CD4-positive, alpha-beta T cell (primary cell): Measurements from ENCODE around the gene PKN2. TPM values are rescaled to one million over a fixed set of nuclear protein-coding genes. Genes with fewer than 3 reads are reported as not detected.
"Not testable (repeated sequence)": the region's sequence is repeated elsewhere in the genome, so short reads cannot be mapped to it uniquely, and the experiment has no call there.

Experiments
- ATAC-seq: fragments of 200-7000 bp; cut with Tn5 transposase; one replicate; pipeline ENCODE4 v1.10.0; 2022; ENCODE audit warnings: mild to moderate bottlenecking; ENCODE audit not compliant: poor library complexity
- CTCF ChIA-PET: fragments of 350-600 bp; sonication (Branson Sonifier 250); formaldehyde crosslinking; loops from one replicate; lab custom pipeline; 2021; ENCODE audit warnings: antibody characterized with exemption, inconsistent platforms; lab: Charles Lee
- POLR2A ChIA-PET: fragments of 350-600 bp; sonication (Branson Sonifier 250); formaldehyde crosslinking; loops from one replicate; lab custom pipeline; 2021; ENCODE audit warnings: antibody characterized with exemption, inconsistent platforms; lab: Charles Lee
- DNase-seq, 14 experiments: peaks; one replicate each; pipeline ENCODE4 v3.0.0-alpha.2; 2013 to 2020; ENCODE audit warnings: mixed read lengths in 2 of 14
- H3K27ac ChIP-seq, 2 donors: one replicate each; pipeline versions ENCODE4 v1.5.1 to v1.7.0; 2013; ENCODE audit warnings: low read length in 2 of 2, low read depth in 1 of 2, mild to moderate bottlenecking in 1 of 2
- H3K27me3 ChIP-seq, 2 experiments: 1 replicate in 1 of 2; 2 replicates in 1 of 2; pipeline versions ENCODE4 v1.6.1 to v1.7.0; 2013; ENCODE audit warnings: low read length in 2 of 2, control low read depth in 1 of 2, mild to moderate bottlenecking in 1 of 2, moderate library complexity in 1 of 2; ENCODE audit not compliant: insufficient read depth in 2 of 2, control insufficient read depth in 1 of 2
- H3K36me3 ChIP-seq: one replicate; pipeline ENCODE4 v1.6.1; 2013; ENCODE audit warnings: low read length, control low read depth; ENCODE audit not compliant: insufficient read depth
- H3K4me1 ChIP-seq: one replicate; pipeline ENCODE4 v1.6.1; 2013; ENCODE audit warnings: low read length, control low read depth; ENCODE audit not compliant: insufficient read depth
- H3K4me3 ChIP-seq: one replicate; pipeline ENCODE4 v1.5.1; 2013; ENCODE audit warnings: mild to moderate bottlenecking, low read length, moderate library complexity
- H3K9me3 ChIP-seq, 2 experiments: 1 replicate in 1 of 2; 2 replicates in 1 of 2; pipeline versions ENCODE4 v1.6.1 to v1.7.0; 2013; ENCODE audit warnings: low read length in 2 of 2, mild to moderate bottlenecking in 2 of 2, control low read depth in 1 of 2, moderate library complexity in 1 of 2; ENCODE audit not compliant: control insufficient read depth in 1 of 2, insufficient read depth in 1 of 2
- H3K27ac Mint-ChIP-seq: one replicate; pipeline ENCODE4 v1.8.0; 2020; ENCODE audit warnings: mixed read lengths
- H3K27me3 Mint-ChIP-seq: one replicate; pipeline ENCODE4 v1.8.0; 2021; ENCODE audit warnings: mixed read lengths
- H3K36me3 Mint-ChIP-seq: one replicate; pipeline ENCODE4 v1.8.0; 2021; ENCODE audit warnings: low read depth, mixed read lengths
- H3K4me1 Mint-ChIP-seq: one replicate; pipeline ENCODE4 v1.8.0; 2021; ENCODE audit warnings: low read depth, mixed read lengths
- H3K4me3 Mint-ChIP-seq: one replicate; pipeline ENCODE4 v1.8.0; 2020; ENCODE audit warnings: mild to moderate bottlenecking, mixed read lengths
- H3K9me3 Mint-ChIP-seq: one replicate; pipeline ENCODE4 v1.8.0; 2020; ENCODE audit warnings: mixed read lengths
- intact Hi-C, 2 experiments: fragments of 100-400 bp; cut with DNase I in 1 of 2; cut with micrococcal nuclease in 1 of 2; formaldehyde crosslinking; loops; one replicate each; pipeline versions ENCODE4 v1.15.1 to v1.9.0; 2023 to 2025; cut with DNase I, micrococcal nuclease
- total RNA-seq, 174 experiments: library from RNA in 2 of 174; stranded (reverse) in 2 of 174; gene quantifications; one replicate each; pipeline ENCODE4 v1.2.3 and lab custom pipeline; 2021 to 2026
- TF ChIP-seq, protein P1 (sequence below): fragments of 200-600 bp; IDR thresholded peaks from one replicate; pipeline ENCODE4 v1.8.0; 2022; ENCODE audit warnings: antibody characterized with exemption, mild to moderate bottlenecking

Gene PKN2
- total RNA-seq, 2 experiments from 2014 or later = 38.8 to 41.4 TPM

DNA sequence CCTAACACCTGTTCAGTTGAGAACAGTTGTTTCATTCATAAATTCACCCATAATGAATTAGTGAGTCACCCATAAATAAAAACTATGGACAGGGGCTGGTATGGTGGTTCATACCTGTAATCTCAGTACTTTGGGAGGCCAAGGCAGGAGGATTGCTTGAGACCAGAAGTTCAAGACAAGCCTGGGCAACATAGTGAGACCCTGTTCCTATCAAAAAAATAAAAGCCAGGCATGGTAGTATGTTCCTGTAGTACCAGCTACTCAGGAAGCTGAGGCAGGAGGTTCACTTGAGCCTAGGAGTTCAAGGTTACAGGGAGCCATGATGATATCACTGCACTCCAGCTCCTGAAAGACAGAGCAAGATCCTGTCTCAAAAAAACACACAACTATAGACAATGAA lies 128.3 kb downstream of the PKN2 start:
- Mint-ChIP-seq H3K9me3 (no peaks in the 10 kb centered on the region), H3K36me3 (peaks cover 64% of the 10 kb centered on the region), H3K27me3 (no peaks in the 10 kb centered on the region), H3K4me3 (no peak overlapping the region), H3K4me1 (no peaks in the 10 kb centered on the region), H3K27ac (no peak overlapping the region)
- intact Hi-C loops = no loop called here
- Histone ChIP-seq H3K36me3 (peaks cover 51% of the 10 kb centered on the region), H3K27me3 (no peaks in the 10 kb centered on the region), H3K4me3 (no peak overlapping the region), H3K9me3 (no peaks in the 10 kb centered on the region), H3K4me1 (no peaks in the 10 kb centered on the region), H3K27ac (no peak overlapping the region)
- ChIA-PET CTCF (no interaction called here), POLR2A (no interaction called here)
- ATAC-seq (no peak), DNase-seq (no peak)
- TF ChIP-seq, protein P1, sequence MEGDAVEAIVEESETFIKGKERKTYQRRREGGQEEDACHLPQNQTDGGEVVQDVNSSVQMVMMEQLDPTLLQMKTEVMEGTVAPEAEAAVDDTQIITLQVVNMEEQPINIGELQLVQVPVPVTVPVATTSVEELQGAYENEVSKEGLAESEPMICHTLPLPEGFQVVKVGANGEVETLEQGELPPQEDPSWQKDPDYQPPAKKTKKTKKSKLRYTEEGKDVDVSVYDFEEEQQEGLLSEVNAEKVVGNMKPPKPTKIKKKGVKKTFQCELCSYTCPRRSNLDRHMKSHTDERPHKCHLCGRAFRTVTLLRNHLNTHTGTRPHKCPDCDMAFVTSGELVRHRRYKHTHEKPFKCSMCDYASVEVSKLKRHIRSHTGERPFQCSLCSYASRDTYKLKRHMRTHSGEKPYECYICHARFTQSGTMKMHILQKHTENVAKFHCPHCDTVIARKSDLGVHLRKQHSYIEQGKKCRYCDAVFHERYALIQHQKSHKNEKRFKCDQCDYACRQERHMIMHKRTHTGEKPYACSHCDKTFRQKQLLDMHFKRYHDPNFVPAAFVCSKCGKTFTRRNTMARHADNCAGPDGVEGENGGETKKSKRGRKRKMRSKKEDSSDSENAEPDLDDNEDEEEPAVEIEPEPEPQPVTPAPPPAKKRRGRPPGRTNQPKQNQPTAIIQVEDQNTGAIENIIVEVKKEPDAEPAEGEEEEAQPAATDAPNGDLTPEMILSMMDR = no peak

DNA sequence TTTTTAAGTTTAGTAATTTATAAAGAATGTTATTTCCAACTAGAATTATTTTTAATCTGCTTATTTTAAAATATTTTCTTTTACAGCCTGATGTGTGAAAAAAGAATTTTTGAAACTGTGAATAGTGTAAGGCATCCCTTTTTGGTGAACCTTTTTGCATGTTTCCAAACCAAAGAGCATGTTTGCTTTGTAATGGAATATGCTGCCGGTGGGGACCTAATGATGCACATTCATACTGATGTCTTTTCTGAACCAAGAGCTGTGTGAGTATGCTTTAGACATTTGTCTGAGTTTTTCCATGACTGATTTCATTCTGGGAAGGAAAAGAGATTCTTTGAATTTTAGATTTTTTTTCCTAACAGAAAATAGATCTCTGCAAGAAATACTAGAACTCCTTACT lies 129.4 kb downstream of the PKN2 start:
- ATAC-seq (no peak), DNase-seq (no peak)
- no peaks in the 10 kb centered on the region for H3K4me1 ChIP-seq
- CTCF ChIA-PET = no interaction called here
- Mint-ChIP-seq H3K4me1 (no peaks in the 10 kb centered on the region), H3K9me3 (no peaks in the 10 kb centered on the region), H3K36me3 (peaks cover 71% of the 10 kb centered on the region), H3K4me3 (no peak overlapping the region), H3K27me3 (no peaks in the 10 kb centered on the region), H3K27ac (no peak overlapping the region)
- POLR2A ChIA-PET = interaction anchor here (0.7 kb wide), 1 partner anchor 55 kb away, joined by 3 read pairs; no protein-coding TSS in a partner anchor
- no peak overlapping the region for H3K4me3 ChIP-seq
- no peak overlapping the region for H3K27ac ChIP-seq
- intact Hi-C loops = no loop called here
- H3K27me3 ChIP-seq = no peaks in the 10 kb centered on the region
- peaks cover 46% of the 10 kb centered on the region for H3K36me3 ChIP-seq
- TF ChIP-seq, protein P1 = no peak
- no peaks in the 10 kb centered on the region for H3K9me3 ChIP-seq

DNA sequence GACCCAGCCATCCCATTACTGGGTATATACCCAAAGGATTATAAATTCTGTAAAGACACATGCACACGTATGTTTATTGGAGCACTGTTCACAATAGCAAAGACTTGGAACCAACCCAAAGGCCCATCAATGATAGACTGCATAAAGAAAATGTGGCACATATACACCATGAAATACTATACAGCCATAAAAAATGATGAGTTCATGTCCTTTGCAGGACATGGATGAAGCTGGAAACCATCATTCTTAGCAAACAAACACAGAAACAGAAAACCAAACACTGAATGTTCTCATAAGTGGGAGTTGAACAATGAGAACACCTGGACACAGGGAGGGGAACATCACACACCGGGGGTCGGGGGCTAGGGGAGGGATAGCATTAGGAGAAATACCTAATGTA lies 135.6 kb downstream of the PKN2 start:
- H3K9me3 ChIP-seq, CTCF ChIA-PET, DNase-seq, H3K27ac Mint-ChIP-seq, POLR2A ChIA-PET, H3K4me1 ChIP-seq, H3K9me3 Mint-ChIP-seq, H3K4me3 Mint-ChIP-seq, H3K4me3 ChIP-seq, H3K4me1 Mint-ChIP-seq, H3K27me3 ChIP-seq, intact Hi-C loops, ATAC-seq, H3K27ac ChIP-seq, H3K27me3 Mint-ChIP-seq: not testable (repeated sequence)
- H3K36me3 Mint-ChIP-seq = peaks cover 66% of the 10 kb centered on the region
- peaks cover 21% of the 10 kb centered on the region for H3K36me3 ChIP-seq

DNA sequence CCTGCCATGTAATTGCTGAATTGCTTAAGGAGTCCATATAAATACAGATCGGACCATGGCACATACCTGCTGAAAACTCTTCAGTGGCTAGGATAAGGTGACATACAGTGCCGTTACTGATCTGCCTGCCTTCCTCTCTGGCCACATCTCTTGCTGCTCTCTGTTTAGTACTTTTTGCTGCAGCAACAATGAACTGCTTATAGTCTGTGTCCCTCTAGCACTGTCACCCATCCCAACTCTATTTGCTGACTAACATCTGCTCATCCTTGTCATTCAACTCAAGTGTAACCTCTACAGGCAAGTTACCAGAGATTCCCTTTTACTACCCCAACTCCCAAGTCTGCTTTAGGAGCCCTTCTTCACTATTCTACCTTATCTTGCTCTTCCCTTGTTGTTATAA lies 141.6 kb downstream of the PKN2 start:
- H3K36me3 ChIP-seq = peaks cover 32% of the 10 kb centered on the region
- Mint-ChIP-seq H3K27ac (no peak overlapping the region), H3K27me3 (no peaks in the 10 kb centered on the region), H3K4me3 (no peak overlapping the region), H3K9me3 (no peaks in the 10 kb centered on the region), H3K4me1 (no peaks in the 10 kb centered on the region), H3K36me3 (peaks cover 69% of the 10 kb centered on the region)
- intact Hi-C loops = no loop called here
- TF ChIP-seq, protein P1 = no peak
- no peak overlapping the region for H3K4me3 ChIP-seq
- CTCF ChIA-PET = interaction anchor here (1.2 kb wide), 1 partner anchor 51 kb away, joined by 3 read pairs; no protein-coding TSS in a partner anchor
- H3K9me3 ChIP-seq = no peaks in the 10 kb centered on the region
- no peak for ATAC-seq
- DNase-seq = no peak
- POLR2A ChIA-PET = no interaction called here
- no peaks in the 10 kb centered on the region for H3K27me3 ChIP-seq
- no peaks in the 10 kb centered on the region for H3K4me1 ChIP-seq
- no peak overlapping the region for H3K27ac ChIP-seq
